Immature natural killer cell (primary cell): Measurements from ENCODE around the gene SEC14L6. TPM values are rescaled to one million over a fixed set of nuclear protein-coding genes. Genes with fewer than 3 reads are reported as not detected.
"Not testable (repeated sequence)": the region's sequence is repeated elsewhere in the genome, so short reads cannot be mapped to it uniquely, and the experiment has no call there.

Source experiments
- DNase-seq, 3 donors: peaks; one replicate each; pipeline ENCODE4 v3.0.0; 2022; ENCODE audit warnings: mixed read lengths in 1 of 3
- H3K27ac Mint-ChIP-seq, 6 donors: one replicate each; pipeline ENCODE4 v1.8.0; 2020; ENCODE audit warnings: mixed read lengths in 6 of 6, mild to moderate bottlenecking in 5 of 6, inconsistent platforms in 4 of 6, moderate library complexity in 3 of 6
- H3K27me3 Mint-ChIP-seq, 3 donors: one replicate each; pipeline ENCODE4 v1.8.0; 2020 to 2021; ENCODE audit warnings: low read depth in 3 of 3, mild to moderate bottlenecking in 3 of 3, mixed read lengths in 3 of 3, moderate library complexity in 3 of 3, inconsistent platforms in 1 of 3
- H3K36me3 Mint-ChIP-seq, 3 donors: one replicate each; pipeline ENCODE4 v1.8.0; 2020; ENCODE audit warnings: mixed read lengths in 3 of 3, inconsistent platforms in 2 of 3, mild to moderate bottlenecking in 2 of 3
- H3K4me1 Mint-ChIP-seq, 2 donors: one replicate each; pipeline ENCODE4 v1.8.0; 2020; ENCODE audit warnings: inconsistent platforms in 2 of 2, mild to moderate bottlenecking in 2 of 2, mixed read lengths in 2 of 2, moderate library complexity in 1 of 2
- H3K4me3 Mint-ChIP-seq, 5 donors: one replicate each; pipeline ENCODE4 v1.8.0; 2020; ENCODE audit warnings: mild to moderate bottlenecking in 5 of 5, mixed read lengths in 5 of 5, inconsistent platforms in 3 of 5, moderate library complexity in 3 of 5
- H3K9me3 Mint-ChIP-seq, 6 donors: one replicate each; pipeline ENCODE4 v1.8.0; 2020; ENCODE audit warnings: mild to moderate bottlenecking in 6 of 6, mixed read lengths in 6 of 6, inconsistent platforms in 4 of 6, moderate library complexity in 3 of 6
- polyA plus RNA-seq, 3 donors: library from polyadenylated mRNA; unstranded; fragments of 300-500 nt; fragmentation: Illumina TruSeq; gene quantifications; one replicate each; pipeline ENCODE4 v1.2.3, GENCODE V29; 2021

Gene SEC14L6
- polyA plus RNA-seq: 1 to 10 TPM in 1 of 3 donors, not detected in 2; 1.0 TPM

DNA sequence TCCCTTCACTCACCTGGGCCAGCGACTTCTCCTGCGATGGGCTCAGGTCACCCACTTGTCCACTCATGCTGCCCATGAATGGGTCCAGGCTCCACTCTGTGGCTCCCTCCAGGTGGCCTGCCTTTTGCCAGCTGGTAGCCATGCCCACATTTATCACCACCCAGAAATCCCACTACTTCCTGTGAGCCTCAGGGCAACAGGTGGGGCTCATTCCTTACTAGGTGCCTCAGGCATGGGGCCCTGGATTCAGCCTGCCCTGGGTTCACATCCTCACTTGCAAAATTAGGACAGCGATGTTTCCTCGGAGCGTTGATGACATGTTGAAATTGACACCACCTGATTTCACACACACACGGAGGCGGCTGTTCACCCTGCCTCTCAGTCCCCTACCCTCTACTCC, at the start of gene SEC14L6:
TSS of gene SEC14L6 (minus strand) at position 126 of the 400 bp plus-strand sequence. CDS start at position 67, 59 bp downstream.
- H3K27ac Mint-ChIP-seq: no peak within 1 kb of the TSS
- peaks cover 5 to 22% (median 15%) of the 10 kb centered on the region in 3 donors for H3K27me3 Mint-ChIP-seq

DNA sequence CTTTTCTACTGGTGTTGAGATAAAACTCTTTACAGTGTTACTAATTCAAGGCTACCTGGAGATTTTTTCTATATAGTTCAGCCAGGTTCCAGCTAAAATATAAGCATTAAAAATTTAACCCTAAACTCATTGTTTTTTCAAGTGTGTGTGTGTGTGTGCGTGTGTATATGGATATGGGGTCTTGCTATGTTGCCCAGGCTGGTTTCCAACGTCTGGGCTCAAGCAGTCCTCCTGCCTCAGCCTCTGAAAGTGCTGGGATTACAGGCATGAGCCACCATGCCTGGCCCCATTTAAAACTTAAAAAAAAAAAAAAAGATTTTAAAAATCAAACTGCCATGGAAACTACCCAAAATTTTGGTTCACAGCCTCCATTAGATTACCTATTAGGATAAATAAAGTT, 49.7 kb upstream of the SEC14L6 start:
- DNase-seq: no peak
- Mint-ChIP-seq H3K9me3 (no peaks in the 10 kb centered on the region), H3K4me1 (no peaks in the 10 kb centered on the region), H3K36me3 (no peaks in the 10 kb centered on the region), H3K27me3 (peaks cover 0 to 5% (median 4%) of the 10 kb centered on the region in 3 donors), H3K27ac (no peak overlapping the region), H3K4me3 (no peak overlapping the region)

More for the DNA sequence above, at the start of gene SEC14L6:
- H3K36me3 Mint-ChIP-seq: no peaks in the 10 kb centered on the region
- peaks cover 0 to 1% (median 0%) of the 10 kb centered on the region in 6 donors for H3K9me3 Mint-ChIP-seq
- no peaks in the 10 kb centered on the region for H3K4me1 Mint-ChIP-seq
- DNase-seq: no peak
- H3K4me3 Mint-ChIP-seq: no peak within 1 kb of the TSS

DNA sequence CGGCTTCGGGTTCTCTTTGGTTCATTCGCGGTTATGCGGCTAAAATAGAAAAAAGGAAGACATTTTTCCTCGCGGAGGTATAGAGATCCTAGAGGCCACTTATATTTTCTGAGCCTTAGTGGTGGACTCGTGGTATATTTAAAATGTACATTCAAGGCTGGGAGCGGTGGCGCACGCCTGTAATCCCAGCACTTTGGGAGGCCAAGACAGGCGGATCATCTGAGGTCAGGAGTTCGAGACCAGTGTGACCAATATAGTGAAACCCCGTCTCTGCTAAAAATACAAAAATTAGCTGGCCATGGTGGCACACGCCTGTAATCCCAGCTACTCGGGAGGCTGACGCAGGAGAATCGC, 45.8 kb upstream of the SEC14L6 start:
- not testable (repeated sequence) for H3K27ac Mint-ChIP-seq, H3K9me3 Mint-ChIP-seq, DNase-seq, H3K27me3 Mint-ChIP-seq, H3K4me3 Mint-ChIP-seq, H3K4me1 Mint-ChIP-seq
- peaks cover 4 to 10% (median 6%) of the 10 kb centered on the region in 3 donors for H3K36me3 Mint-ChIP-seq

DNA sequence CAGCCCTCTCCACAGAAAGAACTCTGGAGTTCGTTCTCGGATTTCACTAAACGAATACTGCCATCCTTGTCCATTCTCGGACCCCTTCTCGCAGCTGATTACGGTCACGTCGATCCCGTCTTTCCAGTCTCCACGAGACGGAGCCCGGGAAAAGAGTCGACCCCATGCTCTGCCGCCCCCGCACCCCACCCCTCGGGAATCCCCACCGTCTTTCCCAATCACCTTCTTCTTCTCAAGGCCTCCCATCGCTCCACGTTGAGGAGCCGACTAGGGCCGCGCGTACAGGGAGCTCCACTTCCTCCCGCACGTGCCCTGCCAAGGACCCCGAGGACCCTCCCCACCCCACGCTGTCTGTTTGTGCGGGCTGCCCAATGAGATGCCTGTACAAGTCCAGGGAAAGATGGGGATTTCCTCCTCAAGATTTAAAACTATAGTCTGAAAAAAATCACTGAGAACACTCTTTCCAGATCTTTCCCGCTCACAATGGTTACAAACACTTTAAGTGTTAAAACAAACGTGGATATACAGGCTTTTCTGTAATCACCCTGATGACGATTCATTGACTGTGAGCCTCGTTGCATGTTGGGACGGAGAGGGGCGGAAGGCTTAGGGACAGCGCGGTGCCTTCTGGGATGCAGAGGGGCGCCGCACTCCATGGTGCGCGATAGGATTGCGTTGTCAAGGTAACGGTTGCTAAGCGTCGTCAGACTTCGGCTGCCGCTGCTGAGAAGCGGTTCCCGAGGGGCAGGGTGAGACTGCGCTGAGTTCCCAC, 45.2 kb upstream of the SEC14L6 start, which contains the start of gene PES1:
TSS of gene PES1 (minus strand) at position 323 of the 772 bp plus-strand sequence. CDS start at position 246, 77 bp downstream.
- H3K27me3 Mint-ChIP-seq: peaks cover 0 to 5% (median 4%) of the 10 kb centered on the region in 3 donors
- H3K27ac Mint-ChIP-seq: peak within 1 kb of the TSS in 1 of 6 donors; percentile 51
- H3K36me3 Mint-ChIP-seq: peaks cover 4 to 15% (median 11%) of the 10 kb centered on the region in 3 donors
- H3K4me1 Mint-ChIP-seq: peaks cover 0 to 2% of the 10 kb centered on the region in 2 donors
- H3K4me3 Mint-ChIP-seq: no peak within 1 kb of the TSS
- no peaks in the 10 kb centered on the region for H3K9me3 Mint-ChIP-seq
- DNase-seq: peak; percentile 95 to 96 (median 96)

DNA sequence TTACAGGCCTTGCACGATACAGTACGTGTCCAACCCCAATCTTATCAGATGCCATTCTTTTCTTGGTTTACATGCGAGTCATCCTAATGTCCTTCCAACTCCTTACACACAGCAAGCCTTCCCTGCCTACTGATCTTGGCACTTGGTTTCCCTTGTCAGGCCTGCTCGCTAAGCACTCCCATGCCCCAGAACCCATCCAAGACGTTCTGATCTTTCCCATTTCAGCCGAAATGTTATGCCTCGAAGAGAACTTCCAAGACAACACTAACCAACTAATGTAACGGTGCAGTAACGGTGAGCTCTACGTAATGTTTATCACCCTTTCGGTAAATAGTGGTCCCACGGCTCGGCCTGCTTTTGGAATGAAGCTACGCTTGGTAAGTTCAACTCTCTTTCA, 44.6 kb upstream of the SEC14L6 start:
- Mint-ChIP-seq H3K27me3 (peaks cover 1 to 5% (median 4%) of the 10 kb centered on the region in 3 donors), H3K4me3 (no peak overlapping the region)

DNA sequence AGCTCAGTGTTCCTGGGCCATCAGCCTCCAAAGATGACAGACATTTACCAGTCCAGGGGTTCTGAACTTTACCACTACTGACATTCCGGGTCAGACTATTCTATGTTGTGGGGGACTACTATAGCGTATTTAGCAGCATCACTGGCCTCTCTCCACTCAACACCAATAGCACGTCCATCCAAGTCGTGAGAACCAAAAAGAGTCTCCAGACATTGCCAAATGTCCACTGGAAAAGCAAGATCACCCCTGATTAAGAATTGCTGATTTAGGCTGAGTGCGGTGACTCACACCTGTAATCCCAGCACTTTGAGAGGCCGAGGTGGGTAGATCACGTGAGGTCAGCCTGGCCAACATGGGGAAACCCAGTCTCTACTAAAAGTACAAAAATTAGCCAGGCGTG, 39.9 kb upstream of the SEC14L6 start:
- H3K4me3 Mint-ChIP-seq: no peak overlapping the region
- no peak overlapping the region for H3K27ac Mint-ChIP-seq
- DNase-seq: no peak
- peaks cover 0 to 2% of the 10 kb centered on the region in 2 donors for H3K4me1 Mint-ChIP-seq
- peaks cover 0 to 3% (median 0%) of the 10 kb centered on the region in 3 donors for H3K27me3 Mint-ChIP-seq
- no peaks in the 10 kb centered on the region for H3K9me3 Mint-ChIP-seq
- H3K36me3 Mint-ChIP-seq: peaks cover 9 to 31% (median 22%) of the 10 kb centered on the region in 3 donors

More for the DNA sequence above, 44.6 kb upstream of the SEC14L6 start:
- Mint-ChIP-seq H3K9me3 (no peaks in the 10 kb centered on the region), H3K36me3 (peaks cover 8 to 19% (median 15%) of the 10 kb centered on the region in 3 donors), H3K27ac (no peak overlapping the region), H3K4me1 (peaks cover 0 to 2% of the 10 kb centered on the region in 2 donors)
- no peak for DNase-seq

DNA sequence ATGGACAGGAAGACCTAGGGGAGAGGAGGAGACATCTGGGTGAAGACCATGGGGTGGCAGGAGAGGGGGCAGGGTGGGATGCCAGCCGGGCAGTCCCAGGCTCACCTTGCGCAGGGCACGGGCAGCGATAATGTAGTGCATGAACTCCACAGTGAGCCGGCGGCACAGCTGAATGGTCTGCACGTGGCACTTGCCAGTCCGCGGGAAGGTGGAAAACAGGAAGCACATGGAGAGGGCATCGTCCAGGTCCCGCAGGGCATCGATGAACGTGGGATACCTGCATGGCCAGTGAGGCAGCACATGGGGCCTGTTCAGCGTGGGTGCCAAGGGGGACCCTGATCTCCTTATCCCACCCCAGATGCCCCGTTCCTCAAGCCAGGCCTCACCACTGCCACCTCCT, 37.9 kb upstream of the SEC14L6 start:
- no peak for DNase-seq
- no peak overlapping the region for H3K27ac Mint-ChIP-seq
- H3K27me3 Mint-ChIP-seq: peaks cover 0 to 3% (median 0%) of the 10 kb centered on the region in 3 donors
- no peaks in the 10 kb centered on the region for H3K9me3 Mint-ChIP-seq
- H3K4me3 Mint-ChIP-seq: no peak overlapping the region
- H3K36me3 Mint-ChIP-seq: peaks cover 17 to 49% (median 28%) of the 10 kb centered on the region in 3 donors
- no peaks in the 10 kb centered on the region for H3K4me1 Mint-ChIP-seq

DNA sequence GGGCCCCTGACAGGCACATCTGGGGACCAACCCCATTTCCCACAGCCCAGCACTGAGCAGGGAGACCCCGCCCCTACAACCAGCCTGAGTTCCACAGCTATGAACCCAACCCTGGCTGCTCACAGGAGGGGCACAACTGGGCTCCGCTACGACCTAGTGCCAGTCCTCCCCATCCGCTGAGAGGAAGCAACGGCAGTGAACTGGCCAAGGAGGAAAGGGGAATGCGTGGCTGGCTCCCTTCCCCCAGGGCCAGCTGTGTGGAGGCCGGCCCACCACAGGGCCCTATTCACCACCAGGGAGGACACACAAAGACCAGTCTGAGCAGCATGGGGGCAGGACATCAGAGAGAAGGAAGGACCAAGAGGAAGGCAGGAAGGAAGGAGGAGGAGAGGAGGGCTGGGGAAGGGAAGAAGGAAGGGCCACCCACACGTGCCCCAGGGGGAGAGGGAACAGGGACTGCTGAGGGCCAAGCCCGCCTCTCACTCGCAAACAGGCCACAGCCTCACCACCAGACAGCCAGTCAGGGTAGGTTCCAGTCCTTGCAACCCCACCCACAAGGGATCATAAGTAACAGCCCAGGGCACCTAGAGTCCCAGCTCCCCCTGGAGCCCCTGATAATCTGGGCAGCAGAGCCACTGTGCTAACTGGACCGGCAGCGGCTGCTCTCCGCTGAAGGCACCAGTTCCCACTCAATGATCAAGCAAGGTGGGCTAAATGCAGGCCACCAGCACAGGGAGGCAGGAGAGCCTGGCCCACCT, 36.4 kb upstream of the SEC14L6 start:
- Mint-ChIP-seq H3K27ac (no peak overlapping the region), H3K4me1 (no peaks in the 10 kb centered on the region), H3K9me3 (no peaks in the 10 kb centered on the region)

DNA sequence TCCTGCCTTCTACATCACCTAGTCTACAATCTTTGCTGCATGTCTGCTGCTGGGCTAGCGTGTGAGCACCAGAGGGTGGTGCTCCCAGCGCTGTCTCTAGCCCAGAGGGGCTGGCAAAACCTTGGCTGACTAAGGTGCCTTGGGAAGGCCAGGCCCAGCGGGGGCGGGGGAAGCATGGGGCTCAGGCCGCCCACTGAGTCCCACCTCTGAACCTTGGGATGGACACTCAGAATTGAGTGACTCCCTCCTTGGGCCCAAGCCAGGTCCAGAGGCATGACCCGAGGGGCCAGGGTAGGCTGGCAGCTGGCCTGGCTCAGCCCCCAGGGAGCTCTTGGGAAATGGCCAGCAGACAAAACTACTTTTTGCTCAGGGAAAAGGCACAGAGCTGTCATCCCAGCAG, 35.5 kb upstream of the SEC14L6 start:
- H3K27me3 Mint-ChIP-seq: peaks cover 0 to 5% (median 0%) of the 10 kb centered on the region in 3 donors
- DNase-seq: no peak
- no peak overlapping the region for H3K4me3 Mint-ChIP-seq
- H3K27ac Mint-ChIP-seq: no peak overlapping the region
- peaks cover 13 to 58% (median 31%) of the 10 kb centered on the region in 3 donors for H3K36me3 Mint-ChIP-seq
- no peaks in the 10 kb centered on the region for H3K9me3 Mint-ChIP-seq
- no peaks in the 10 kb centered on the region for H3K4me1 Mint-ChIP-seq

More for the DNA sequence above, 36.4 kb upstream of the SEC14L6 start:
- Mint-ChIP-seq H3K36me3 (peaks cover 14 to 55% (median 32%) of the 10 kb centered on the region in 3 donors), H3K4me3 (no peak overlapping the region), H3K27me3 (peaks cover 0 to 5% (median 0%) of the 10 kb centered on the region in 3 donors)
- no peak for DNase-seq

DNA sequence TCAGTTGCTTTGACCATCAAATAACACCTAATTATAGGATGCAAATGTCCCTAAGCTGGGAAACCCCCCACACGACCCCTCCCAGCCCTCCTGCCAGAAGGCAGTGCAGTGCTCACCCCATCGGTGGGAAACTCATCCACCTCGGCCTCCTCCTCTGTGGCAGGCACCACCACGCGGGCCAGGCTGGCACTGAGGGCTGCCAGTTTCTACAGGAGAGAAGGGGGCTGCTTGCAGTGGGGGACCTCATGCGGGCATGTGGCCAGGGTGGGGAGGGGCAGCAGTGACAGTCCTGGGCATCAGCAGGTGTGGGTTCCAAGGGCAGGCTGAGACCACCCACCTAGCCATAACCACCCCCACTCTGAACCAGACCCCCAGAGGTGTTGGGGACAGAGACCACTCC, 34.4 kb upstream of the SEC14L6 start:
- Mint-ChIP-seq H3K27ac (no peak overlapping the region), H3K4me1 (no peaks in the 10 kb centered on the region), H3K27me3 (peaks cover 0 to 3% (median 2%) of the 10 kb centered on the region in 3 donors), H3K9me3 (no peaks in the 10 kb centered on the region), H3K4me3 (no peak overlapping the region), H3K36me3 (peaks cover 14 to 60% (median 27%) of the 10 kb centered on the region in 3 donors)
- no peak for DNase-seq

DNA sequence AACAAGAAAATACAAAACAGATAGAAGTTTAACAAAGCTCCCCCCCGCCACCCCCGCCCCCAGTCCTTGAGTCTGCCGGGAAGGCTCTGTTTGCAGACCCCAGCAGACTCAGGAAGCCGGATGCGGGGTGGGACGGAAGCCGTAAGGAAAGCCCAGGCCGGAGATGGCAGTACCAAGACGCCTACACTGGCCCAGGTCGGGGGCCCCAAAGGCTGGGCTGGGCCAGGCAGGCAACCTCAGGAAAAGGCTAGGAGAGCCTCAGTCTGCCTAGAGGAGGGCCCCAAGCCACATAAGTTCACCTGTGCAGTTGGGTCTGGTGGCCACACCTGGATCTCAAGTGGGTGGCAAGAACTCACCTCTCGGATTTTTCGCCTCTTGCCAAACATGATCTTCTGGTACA, 31.9 kb upstream of the SEC14L6 start:
- Mint-ChIP-seq H3K9me3 (no peaks in the 10 kb centered on the region), H3K27ac (no peak overlapping the region), H3K36me3 (peaks cover 18 to 53% (median 23%) of the 10 kb centered on the region in 3 donors), H3K4me3 (no peak overlapping the region), H3K27me3 (peaks cover 0 to 4% (median 3%) of the 10 kb centered on the region in 3 donors), H3K4me1 (peaks cover 0 to 1% of the 10 kb centered on the region in 2 donors)
- no peak for DNase-seq

DNA sequence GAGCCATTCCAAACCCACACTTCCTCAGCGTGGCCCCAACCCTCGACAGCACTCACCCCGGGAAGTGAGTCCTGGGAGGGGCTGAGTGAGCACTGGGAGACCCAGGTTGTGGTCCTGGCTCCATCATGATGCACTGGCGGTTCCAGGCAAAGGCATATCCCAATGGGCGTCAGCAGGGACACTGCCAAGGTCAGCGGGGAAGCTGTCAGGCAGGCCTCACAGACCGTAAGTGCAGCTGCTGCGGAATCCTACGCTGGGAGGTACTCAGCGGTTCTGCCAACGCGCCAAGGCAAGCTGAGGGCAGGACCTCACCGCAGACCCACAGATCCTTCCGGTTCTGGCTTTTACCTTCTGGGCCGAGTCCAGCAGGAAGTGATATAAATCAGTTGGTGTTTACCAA, 29.3 kb upstream of the SEC14L6 start:
- Mint-ChIP-seq H3K4me1 (peaks cover 0 to 1% of the 10 kb centered on the region in 2 donors), H3K27ac (peak overlapping the region in 1 of 6 donors; percentile 45), H3K9me3 (no peaks in the 10 kb centered on the region), H3K27me3 (peaks cover 0 to 4% (median 4%) of the 10 kb centered on the region in 3 donors), H3K36me3 (peaks cover 14 to 50% (median 23%) of the 10 kb centered on the region in 3 donors), H3K4me3 (no peak overlapping the region)
- no peak for DNase-seq

DNA sequence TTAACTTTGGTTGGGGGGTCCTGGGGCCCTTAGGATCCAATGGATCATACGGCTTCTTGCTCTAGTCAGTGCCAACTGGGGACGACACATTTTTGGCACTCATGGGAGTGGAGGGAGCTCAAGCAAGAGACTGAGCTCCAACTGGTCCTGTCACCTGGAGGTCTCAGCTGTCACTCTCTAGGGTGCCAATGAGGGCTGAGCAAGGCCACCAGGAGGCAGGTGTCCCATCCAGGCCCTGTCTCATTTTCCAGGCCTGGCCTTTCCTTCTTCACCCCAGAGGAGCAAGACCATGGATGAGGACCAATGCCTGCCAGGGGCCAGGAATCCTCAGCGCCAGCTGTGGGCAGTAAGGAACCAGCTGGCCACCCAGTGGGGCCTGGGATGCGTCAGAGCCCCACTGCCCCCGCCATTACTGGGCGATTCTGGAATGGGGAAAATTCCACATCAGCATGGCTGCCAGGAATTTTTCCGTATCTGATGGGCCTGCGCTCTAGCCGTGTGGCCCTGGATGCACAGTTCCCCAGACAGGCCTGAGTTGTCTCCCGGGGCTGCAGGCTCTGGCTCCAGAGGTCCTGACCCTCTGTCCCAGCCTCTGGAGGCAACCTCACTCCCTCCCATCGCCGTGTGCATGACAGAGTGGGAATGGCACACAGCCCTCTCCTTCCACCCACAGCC, 28.6 kb upstream of the SEC14L6 start:
- H3K27ac Mint-ChIP-seq: no peak overlapping the region
- H3K4me1 Mint-ChIP-seq: peaks cover 0 to 1% of the 10 kb centered on the region in 2 donors
- no peak for DNase-seq
- H3K27me3 Mint-ChIP-seq: peaks cover 0 to 4% (median 4%) of the 10 kb centered on the region in 3 donors
- H3K9me3 Mint-ChIP-seq: no peaks in the 10 kb centered on the region
- H3K36me3 Mint-ChIP-seq: peaks cover 12 to 43% (median 21%) of the 10 kb centered on the region in 3 donors
- H3K4me3 Mint-ChIP-seq: peak overlapping the region in 1 of 5 donors; percentile 21
